ENCODE results near the gene PALD1.

DNA sequence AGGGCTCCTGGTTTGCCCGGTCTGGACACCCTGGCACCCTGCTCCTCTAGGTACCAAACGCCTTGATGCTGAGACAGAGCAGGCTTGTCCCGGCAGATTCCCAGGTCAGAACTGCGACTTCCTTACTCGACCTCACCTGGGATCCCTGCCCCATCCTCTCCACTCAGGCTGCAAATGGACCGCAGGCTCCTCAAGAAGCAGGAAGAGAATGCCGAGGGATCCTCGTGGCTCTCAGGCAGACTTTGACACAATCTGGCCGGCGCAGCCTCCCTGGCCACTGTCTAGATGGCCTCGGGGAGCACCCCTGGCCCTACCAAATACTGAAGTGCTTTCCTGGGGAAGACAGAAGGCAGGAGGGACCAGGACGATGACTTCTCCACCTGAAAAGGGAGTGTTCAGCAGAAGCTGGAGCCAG is 36.7 kb upstream of the PALD1 start:
- TF ChIP-seq POLR2A (IDR thresholded peaks at IDR 0.05; ENCODE audit: low read depth, low read length) (no peak), POLR2AphosphoS5 (IDR thresholded peaks at IDR 0.05; ENCODE audit: low read depth, low read length) (no peak), TAF1 (IDR thresholded peaks at IDR 0.05; ENCODE audit: borderline replicate concordance, low read depth, low read length) (no peak)

Data from GM12892 (cell line).